HepG2 (cell line): ENCODE data around the gene VPS26B.

Experiments
- BRCA1 ChIP-seq: sonication (generic); formaldehyde crosslinking; IDR thresholded peaks from 2 replicates; pipeline ENCODE4 v1.4.0; 2020; ENCODE audit warnings: missing genetic modification reagents
- RAD21 ChIP-seq: fragments of 450-650 bp; formaldehyde crosslinking; IDR thresholded peaks from 2 replicates; pipeline ENCODE4 v1.5.0; 2020; ENCODE audit warnings: mild to moderate bottlenecking
- TRIM24 ChIP-seq: sonication (generic); formaldehyde crosslinking; IDR thresholded peaks from 2 replicates; pipeline ENCODE4 v1.8.0; 2022; ENCODE audit warnings: mild to moderate bottlenecking, missing genetic modification reagents
- U2AF2 ChIP-seq: fragments of 200-400 bp; formaldehyde crosslinking; IDR thresholded peaks from 2 replicates; pipeline ENCODE4 v1.6.1; 2017; ENCODE audit warnings: low read depth, mild to moderate bottlenecking, low read length
- ZSCAN29 ChIP-seq: sonication (generic); formaldehyde crosslinking; conservative IDR thresholded peaks from 2 replicates; pipeline ENCODE4 v1.4.0; 2020; ENCODE audit warnings: mild to moderate bottlenecking, missing genetic modification reagents

DNA sequence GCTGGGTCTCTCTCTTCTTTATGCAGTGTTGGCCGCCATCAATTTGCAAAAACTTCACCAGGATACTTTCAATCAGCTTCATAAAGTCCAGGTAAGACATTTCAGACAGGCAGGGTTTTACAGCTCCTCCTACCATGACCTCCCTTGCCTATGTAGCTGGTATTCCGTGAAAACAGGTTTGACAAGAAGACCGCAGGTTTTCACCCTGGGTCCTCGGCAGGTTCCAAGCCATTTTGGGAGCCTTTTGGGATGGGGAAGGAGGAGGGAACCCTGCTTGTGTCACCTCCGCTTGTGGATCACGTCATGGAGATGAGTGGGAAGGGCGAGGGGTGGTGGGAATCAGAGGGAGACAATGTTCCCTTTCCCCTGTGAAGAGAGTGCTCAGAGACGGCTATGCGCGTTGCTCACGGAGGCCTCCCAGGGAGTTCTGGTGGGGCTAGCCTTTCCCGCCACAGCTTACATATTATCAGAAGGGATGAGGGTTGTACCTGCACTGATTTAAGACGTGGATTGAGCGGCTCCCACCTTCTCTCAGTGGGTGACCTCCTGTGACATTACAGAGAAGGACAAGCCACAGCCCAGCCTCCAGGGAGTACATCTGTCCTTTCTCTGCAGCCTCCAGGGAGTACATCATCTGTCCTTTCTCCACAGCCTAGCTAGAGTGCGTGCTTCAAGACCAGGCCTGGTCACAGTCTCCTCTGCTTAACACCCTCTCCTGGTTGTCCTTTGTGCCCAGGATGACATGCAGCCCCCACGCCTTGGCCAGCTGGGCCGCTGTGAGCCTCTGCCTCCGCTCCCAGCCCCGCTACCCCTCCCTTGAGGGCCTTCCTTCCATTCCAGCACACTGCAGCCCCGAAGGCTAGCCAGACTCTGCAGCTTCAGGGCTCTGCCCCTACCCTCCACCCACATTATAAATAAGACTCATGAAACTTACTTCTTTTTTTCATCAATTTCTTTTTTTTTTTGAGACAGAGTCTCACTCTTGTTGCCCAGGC is 68.9 kb downstream of the VPS26B start:
- TF ChIP-seq ZSCAN29 (CRISPR knock-in tag), result no peak
- no peak for TF ChIP-seq RAD21 (CRISPR knock-in tag)
- no peak for TF ChIP-seq BRCA1 (CRISPR knock-in tag)
- no peak for TF ChIP-seq TRIM24 (CRISPR knock-in tag)
- no peak for TF ChIP-seq U2AF2
